GM12875 (cell line): ENCODE data around the gene FBL.
A peak's percentile ranks its signal among the peaks of the same experiment; 100 is the strongest.
"Not testable (repeated sequence)": the region's sequence is repeated elsewhere in the genome, so short reads cannot be mapped to it uniquely, and the experiment has no call there.

Source experiments
- H3K4me3 ChIP-seq: one replicate; pipeline ENCODE4 v1.5.1; 2011; ENCODE audit warnings: low read depth, low read length, control low read depth
- CTCF ChIP-seq: IDR thresholded peaks from 2 replicates; pipeline ENCODE4 v1.5.1; 2011; ENCODE audit warnings: low read depth, mild to moderate bottlenecking, control low read depth, inconsistent platforms, low read length, moderate library complexity, borderline replicate concordance; ENCODE audit not compliant: insufficient read depth

Gene FBL

GRCh38 chr19:39881495-39882110 lies 35.4 kb upstream of the FBL start:
- H3K4me3 ChIP-seq, result not testable (repeated sequence)
- peak; percentile 57; the same call in 1 of the 2 replicates for TF ChIP-seq CTCF

- not testable (repeated sequence) for H3K4me3 ChIP-seq
Observed at GRCh38 chr19:39880241-39880640, 34.1 kb upstream of the FBL start.

GRCh38 chr19:39879796-39880195 lies 33.6 kb upstream of the FBL start:
- H3K4me3 ChIP-seq, result not testable (repeated sequence)

- not testable (repeated sequence) for H3K4me3 ChIP-seq
Observed at GRCh38 chr19:39878866-39879265, 32.7 kb upstream of the FBL start.

- TF ChIP-seq CTCF, result no peak
- H3K4me3 ChIP-seq, result no peak overlapping the region
Observed at GRCh38 chr19:39878398-39878797, 32.2 kb upstream of the FBL start.

- not testable (repeated sequence) for H3K4me3 ChIP-seq
Observed at GRCh38 chr19:39877982-39878381, 31.8 kb upstream of the FBL start.

GRCh38 chr19:39877488-39877887 lies 31.3 kb upstream of the FBL start:
- not testable (repeated sequence) for H3K4me3 ChIP-seq

GRCh38 chr19:39876486-39876885 lies 30.3 kb upstream of the FBL start:
- H3K4me3 ChIP-seq, result not testable (repeated sequence)

GRCh38 chr19:39875401-39875864 lies 29.3 kb upstream of the FBL start:
- H3K4me3 ChIP-seq, result not testable (repeated sequence)

GRCh38 chr19:39874404-39874803 lies 28.2 kb upstream of the FBL start:
- no peak overlapping the region for H3K4me3 ChIP-seq
- TF ChIP-seq CTCF, result no peak

GRCh38 chr19:39873385-39873784 lies 27.2 kb upstream of the FBL start:
- no peak for TF ChIP-seq CTCF

More at GRCh38 chr19:39873385-39873784, 27.2 kb upstream of the FBL start:
- H3K4me3 ChIP-seq, result no peak overlapping the region
